Prostate gland (tissue), 2 donors: ENCODE data around the gene SEMA5A.

ENCODE experiments used
- POLR2A ChIP-seq: fragments of 450-650 bp; IDR thresholded peaks from one replicate; pipeline ENCODE4 v1.6.1; 2016; ENCODE audit warnings: antibody characterized with exemption, mild to moderate bottlenecking
- POLR2AphosphoS5 ChIP-seq: sonication (generic); formaldehyde crosslinking; IDR thresholded peaks from one replicate; pipeline ENCODE4 v1.6.1; 2017; ENCODE audit warnings: antibody characterized with exemption
- TF ChIP-seq, protein P1 (sequence below), 4 experiments: fragments of 200-600 bp in 2 of 4; fragments of 450-650 bp in 2 of 4; sonication (generic) in 2 of 4; IDR thresholded peaks; 1 replicate in 3 of 4; 2 replicates in 1 of 4; pipeline ENCODE4 v1.5.1; 2016 to 2019; ENCODE audit warnings: antibody characterized with exemption in 4 of 4, mild to moderate bottlenecking in 2 of 4, moderate library complexity in 2 of 4

DNA sequence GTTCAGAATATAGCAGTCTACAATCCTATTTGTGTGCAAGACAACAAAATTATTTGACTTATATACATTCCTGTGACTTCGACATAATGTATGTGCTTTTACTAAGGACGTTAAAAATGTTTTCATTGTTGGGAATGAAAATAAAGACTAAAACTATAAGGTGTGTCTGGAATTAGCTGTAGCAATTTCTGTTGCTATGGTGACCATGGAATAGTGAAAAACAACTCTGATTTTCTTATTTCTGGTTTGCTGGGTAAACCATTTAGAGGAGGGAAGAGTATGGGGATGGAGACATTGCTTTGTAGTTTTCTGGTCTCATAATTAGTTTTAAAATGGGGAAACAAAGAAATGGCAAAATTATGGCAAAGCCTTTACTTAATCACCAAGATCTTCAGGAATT lies 343.2 kb downstream of the SEMA5A start:
- TF ChIP-seq POLR2A (no peak), POLR2AphosphoS5 (no peak)
- TF ChIP-seq, protein P1, sequence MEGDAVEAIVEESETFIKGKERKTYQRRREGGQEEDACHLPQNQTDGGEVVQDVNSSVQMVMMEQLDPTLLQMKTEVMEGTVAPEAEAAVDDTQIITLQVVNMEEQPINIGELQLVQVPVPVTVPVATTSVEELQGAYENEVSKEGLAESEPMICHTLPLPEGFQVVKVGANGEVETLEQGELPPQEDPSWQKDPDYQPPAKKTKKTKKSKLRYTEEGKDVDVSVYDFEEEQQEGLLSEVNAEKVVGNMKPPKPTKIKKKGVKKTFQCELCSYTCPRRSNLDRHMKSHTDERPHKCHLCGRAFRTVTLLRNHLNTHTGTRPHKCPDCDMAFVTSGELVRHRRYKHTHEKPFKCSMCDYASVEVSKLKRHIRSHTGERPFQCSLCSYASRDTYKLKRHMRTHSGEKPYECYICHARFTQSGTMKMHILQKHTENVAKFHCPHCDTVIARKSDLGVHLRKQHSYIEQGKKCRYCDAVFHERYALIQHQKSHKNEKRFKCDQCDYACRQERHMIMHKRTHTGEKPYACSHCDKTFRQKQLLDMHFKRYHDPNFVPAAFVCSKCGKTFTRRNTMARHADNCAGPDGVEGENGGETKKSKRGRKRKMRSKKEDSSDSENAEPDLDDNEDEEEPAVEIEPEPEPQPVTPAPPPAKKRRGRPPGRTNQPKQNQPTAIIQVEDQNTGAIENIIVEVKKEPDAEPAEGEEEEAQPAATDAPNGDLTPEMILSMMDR (IDR thresholded peaks at IDR 0.05): no peak
